Cardiac fibroblast (primary cell): ENCODE measurements around the gene ZFP92.

ENCODE experiments used
- DNase-seq, 2 donors: peaks; one replicate each; pipeline versions ENCODE4 v3.0.0 to v3.0.0-alpha.2; 2010; ENCODE audit warnings: low read depth in 2 of 2
- H3K4me3 ChIP-seq, 2 donors: replicated peaks in 1 of 2; 1 replicate in 1 of 2; 2 replicates in 1 of 2; pipeline ENCODE4 v1.5.1; 2011; ENCODE audit warnings: low read depth in 2 of 2, low read length in 2 of 2, mild to moderate bottlenecking in 2 of 2, moderate library complexity in 1 of 2
- CTCF ChIP-seq: IDR thresholded peaks from one replicate; pipeline ENCODE4 v1.5.1; 2011; ENCODE audit warnings: low read depth, mild to moderate bottlenecking, low read length, inconsistent platforms

Gene ZFP92

GRCh38 chrX:153371256-153371655, 40.0 kb upstream of the ZFP92 start:
- no peak overlapping the region for H3K4me3 ChIP-seq
- no peak for TF ChIP-seq CTCF
- no peak for DNase-seq

- no peak overlapping the region for H3K4me3 ChIP-seq
- no peak for DNase-seq
- no peak for TF ChIP-seq CTCF
Observed at GRCh38 chrX:153372949-153373348, 38.3 kb upstream of the ZFP92 start.

GRCh38 chrX:153374426-153374825, 36.8 kb upstream of the ZFP92 start:
- DNase-seq, result peak in 1 of 2 donors; percentile 3
- no peak overlapping the region for H3K4me3 ChIP-seq
- no peak for TF ChIP-seq CTCF

- H3K4me3 ChIP-seq, result no peak overlapping the region
- DNase-seq, result no peak
- no peak for TF ChIP-seq CTCF
Observed at GRCh38 chrX:153375571-153375970, 35.7 kb upstream of the ZFP92 start.

- no peak overlapping the region for H3K4me3 ChIP-seq
- no peak for TF ChIP-seq CTCF
- no peak for DNase-seq
Observed at GRCh38 chrX:153377727-153378126, 33.5 kb upstream of the ZFP92 start.

GRCh38 chrX:153378607-153379006, 32.7 kb upstream of the ZFP92 start:
- H3K4me3 ChIP-seq, result no peak overlapping the region
- no peak for DNase-seq
- no peak for TF ChIP-seq CTCF

GRCh38 chrX:153379508-153379907, 31.8 kb upstream of the ZFP92 start:
- DNase-seq, result no peak
- no peak for TF ChIP-seq CTCF
- H3K4me3 ChIP-seq, result no peak overlapping the region
